GM13977 (cell line): ENCODE data around the gene ATOH8.

Experiments
- DNase-seq: peaks from one replicate; pipeline ENCODE4 v3.0.0; 2012; ENCODE audit warnings: low spot score
- in situ Hi-C: fragments of 300-500 bp; cut with MboI; formaldehyde crosslinking; loops from one replicate; pipeline ENCODE4 v1.12.0; 2022; ENCODE audit warnings: low sequenced_read_pairs, low pct_unique_long_range_greater_than_20kb, mixed read lengths, inconsistent platforms; ENCODE audit not compliant: unreplicated experiment
- TF ChIP-seq, protein P1 (sequence below): IDR thresholded peaks from 2 replicates; pipeline ENCODE4 v1.5.1; 2012; ENCODE audit warnings: mild to moderate bottlenecking, control low read depth; ENCODE audit not compliant: insufficient read depth; ENCODE audit errors: extremely low read depth, missing control alignments

ATOH8 gene

DNA sequence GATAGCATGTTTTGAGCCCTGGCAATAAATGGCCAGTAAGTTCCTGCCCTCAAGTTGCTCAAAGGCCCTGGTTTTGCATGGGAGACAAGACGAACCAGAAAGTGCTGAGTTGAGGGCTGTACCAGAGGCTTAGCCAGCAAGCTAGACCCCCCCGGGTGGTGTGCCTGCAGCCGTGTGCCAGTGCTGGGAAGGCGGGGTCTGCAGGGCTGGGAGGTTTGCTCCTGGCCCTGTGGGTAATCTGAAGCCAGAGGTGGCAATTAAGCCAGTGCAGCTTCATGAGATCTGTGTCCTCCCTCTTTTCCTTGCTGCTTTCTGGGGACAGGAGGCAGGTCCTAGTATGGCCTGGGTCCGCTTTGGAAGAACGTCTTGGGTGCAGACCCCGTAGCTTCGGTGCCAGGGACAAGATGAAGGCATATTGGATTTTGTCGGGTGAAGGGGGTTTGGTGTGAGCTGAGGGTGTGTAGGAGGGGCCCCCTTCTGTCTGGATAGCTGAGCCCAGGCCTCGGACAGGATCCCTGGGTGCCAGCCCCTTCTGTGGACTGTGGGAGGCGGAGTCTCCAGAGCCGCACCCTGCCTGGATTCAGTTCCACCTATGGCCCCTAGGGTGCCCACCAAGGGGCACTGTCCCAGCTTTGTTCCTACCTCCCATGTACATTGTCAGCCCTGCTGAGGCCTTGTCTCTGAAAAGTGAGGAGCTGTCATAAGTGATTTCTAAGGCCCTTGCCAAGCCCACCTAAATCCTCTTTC, 15.6 kb downstream of the ATOH8 start:
- TF ChIP-seq, protein P1, sequence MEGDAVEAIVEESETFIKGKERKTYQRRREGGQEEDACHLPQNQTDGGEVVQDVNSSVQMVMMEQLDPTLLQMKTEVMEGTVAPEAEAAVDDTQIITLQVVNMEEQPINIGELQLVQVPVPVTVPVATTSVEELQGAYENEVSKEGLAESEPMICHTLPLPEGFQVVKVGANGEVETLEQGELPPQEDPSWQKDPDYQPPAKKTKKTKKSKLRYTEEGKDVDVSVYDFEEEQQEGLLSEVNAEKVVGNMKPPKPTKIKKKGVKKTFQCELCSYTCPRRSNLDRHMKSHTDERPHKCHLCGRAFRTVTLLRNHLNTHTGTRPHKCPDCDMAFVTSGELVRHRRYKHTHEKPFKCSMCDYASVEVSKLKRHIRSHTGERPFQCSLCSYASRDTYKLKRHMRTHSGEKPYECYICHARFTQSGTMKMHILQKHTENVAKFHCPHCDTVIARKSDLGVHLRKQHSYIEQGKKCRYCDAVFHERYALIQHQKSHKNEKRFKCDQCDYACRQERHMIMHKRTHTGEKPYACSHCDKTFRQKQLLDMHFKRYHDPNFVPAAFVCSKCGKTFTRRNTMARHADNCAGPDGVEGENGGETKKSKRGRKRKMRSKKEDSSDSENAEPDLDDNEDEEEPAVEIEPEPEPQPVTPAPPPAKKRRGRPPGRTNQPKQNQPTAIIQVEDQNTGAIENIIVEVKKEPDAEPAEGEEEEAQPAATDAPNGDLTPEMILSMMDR = no peak
- in situ Hi-C loops = no loop called here
- peak; percentile 51 for DNase-seq

DNA sequence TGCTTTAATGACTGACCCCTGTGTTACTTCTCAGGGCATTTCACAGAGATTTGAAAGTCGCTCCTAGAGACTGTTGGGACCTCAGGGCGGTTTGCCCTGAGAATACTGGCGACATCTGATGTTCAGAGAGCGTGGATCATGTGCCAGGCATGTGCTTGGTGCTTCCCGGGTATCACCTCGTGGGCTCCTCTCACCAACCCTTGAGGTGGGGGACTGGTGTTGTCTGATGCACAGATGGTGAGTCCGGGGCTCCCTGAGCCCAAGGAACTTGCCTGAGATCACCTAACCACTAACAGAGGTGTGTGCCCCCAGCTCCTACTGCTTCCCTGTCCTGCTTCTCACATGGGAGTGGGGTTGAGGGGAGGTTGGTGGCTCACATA, 16.2 kb downstream of the ATOH8 start:
- in situ Hi-C loops = no loop called here
- DNase-seq = no peak
- TF ChIP-seq, protein P1 = no peak

DNA sequence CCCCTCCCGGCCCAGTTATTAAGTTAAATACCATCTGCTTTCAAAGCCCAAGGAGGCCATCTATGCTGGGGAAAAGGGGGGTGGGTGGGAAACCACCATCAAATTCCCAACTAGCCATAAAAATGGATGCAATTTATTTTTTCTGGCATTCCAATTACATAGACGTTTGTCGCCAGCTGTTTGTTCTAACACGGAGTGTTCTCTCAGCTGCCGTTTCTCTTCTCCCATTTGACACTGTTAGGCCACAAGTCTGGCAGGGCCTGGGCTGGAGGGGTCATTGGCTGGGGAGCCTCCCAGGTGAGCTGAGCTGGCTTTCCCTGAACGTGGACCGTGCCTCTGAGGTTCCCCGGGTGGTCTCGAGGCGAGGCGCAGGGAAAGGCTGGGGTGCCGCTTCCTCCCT, 16.6 kb downstream of the ATOH8 start:
- DNase-seq = no peak
- TF ChIP-seq, protein P1 = no peak
- in situ Hi-C loops = no loop called here

DNA sequence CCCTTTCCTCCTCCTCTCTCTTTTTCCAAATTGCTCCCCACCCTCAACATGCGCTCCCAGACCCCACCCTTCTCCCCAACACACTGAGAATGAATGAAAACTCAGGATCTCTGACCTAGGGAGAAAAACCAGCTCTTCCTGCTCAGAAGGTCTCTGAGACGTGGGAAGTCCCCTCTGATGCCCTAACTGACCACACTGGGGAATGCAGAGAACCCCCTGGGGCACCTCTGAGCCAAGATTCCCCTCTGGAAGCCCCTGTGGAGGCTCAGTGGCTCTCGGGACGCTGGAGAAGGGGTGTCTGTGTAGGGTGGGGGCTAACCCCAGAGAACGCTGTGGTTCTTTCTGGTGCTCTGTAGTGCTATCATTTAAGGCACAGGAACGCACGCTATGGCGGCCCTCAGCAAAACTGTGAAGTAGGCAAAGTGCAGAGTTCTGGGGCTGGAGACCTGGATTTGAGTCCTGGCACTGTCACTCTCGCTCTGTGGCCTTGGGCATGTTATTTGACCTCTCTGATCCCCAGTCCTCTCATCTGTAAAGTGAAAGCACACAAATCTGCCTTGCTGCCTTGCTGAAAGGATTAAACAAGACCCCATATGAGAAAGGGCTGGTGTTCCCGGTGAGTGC, 17.1 kb downstream of the ATOH8 start:
- TF ChIP-seq, protein P1 = no peak
- in situ Hi-C loops = no loop called here
- no peak for DNase-seq

DNA sequence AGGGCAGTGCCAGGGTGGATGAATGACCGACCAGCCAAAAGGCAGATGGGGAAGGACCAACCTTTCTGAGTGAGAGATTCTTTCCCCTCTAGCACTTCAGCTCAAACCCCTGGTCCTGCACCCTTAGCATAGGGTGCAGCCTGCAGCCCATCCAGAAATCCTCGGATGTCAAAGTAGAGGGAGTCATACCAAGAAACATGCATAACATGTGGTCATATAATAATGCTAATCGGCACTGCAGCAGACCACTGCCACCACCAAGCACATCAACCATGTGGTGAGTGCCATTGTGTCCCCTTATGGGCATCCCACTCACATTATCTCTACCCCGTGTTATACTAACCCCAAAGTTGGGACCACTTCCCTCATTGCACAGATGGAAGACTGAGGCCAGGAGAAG, 17.7 kb downstream of the ATOH8 start:
- TF ChIP-seq, protein P1 = no peak
- DNase-seq = no peak
- in situ Hi-C loops = no loop called here

DNA sequence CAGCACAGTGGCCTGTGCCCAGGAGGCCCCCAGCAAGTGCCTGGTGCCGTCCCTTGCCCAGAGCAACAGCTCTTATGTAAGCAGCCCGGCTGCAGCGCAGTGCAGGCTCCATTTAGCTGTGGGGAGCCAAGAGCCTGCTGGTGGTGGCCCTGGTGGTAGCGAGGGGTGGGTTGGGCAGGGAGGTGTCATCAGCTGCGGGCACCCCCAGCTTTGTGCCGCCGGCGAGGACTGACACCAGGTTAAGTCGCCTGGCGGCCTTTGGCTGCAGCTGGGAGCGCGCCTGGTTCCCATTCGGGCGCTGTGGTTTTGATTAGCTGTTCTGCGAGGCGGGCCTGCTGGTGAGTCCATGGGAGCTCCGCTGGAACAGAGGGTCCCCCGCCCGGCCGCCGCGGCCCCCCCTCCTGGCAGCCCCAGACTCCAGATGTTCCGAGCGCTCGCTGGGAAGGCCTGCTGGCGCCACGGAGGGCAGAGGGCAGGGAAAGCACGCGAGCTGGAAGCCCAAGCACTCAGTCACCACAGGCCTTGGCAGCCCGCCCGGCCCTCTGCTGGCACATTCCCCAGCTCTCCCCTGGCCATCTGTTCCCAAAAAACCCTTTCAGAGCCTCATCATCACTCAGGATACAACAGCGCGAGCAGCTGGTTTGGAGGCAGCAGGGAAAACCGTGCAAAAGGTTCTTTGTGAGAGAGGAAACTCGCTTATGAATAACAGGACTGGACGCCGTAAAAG, 18.4 kb downstream of the ATOH8 start:
- in situ Hi-C loops = no loop called here
- TF ChIP-seq, protein P1 = no peak
- DNase-seq = no peak
